AG09319 (cell line): ENCODE results near the gene SH2B2.
"Not testable (repeated sequence)": the region's sequence is repeated elsewhere in the genome, so short reads cannot be mapped to it uniquely, and the experiment has no call there.

Experiments
- DNase-seq: peaks from one replicate; pipeline ENCODE4 v3.0.0-alpha.2; 2010; ENCODE audit warnings: low read depth; ENCODE audit errors: extremely low read depth
- TF ChIP-seq, protein P1 (sequence below): IDR thresholded peaks from 2 replicates; pipeline ENCODE4 v1.5.1; 2011; ENCODE audit warnings: low read depth, mild to moderate bottlenecking, inconsistent platforms, low read length, moderate library complexity

Gene SH2B2

DNA sequence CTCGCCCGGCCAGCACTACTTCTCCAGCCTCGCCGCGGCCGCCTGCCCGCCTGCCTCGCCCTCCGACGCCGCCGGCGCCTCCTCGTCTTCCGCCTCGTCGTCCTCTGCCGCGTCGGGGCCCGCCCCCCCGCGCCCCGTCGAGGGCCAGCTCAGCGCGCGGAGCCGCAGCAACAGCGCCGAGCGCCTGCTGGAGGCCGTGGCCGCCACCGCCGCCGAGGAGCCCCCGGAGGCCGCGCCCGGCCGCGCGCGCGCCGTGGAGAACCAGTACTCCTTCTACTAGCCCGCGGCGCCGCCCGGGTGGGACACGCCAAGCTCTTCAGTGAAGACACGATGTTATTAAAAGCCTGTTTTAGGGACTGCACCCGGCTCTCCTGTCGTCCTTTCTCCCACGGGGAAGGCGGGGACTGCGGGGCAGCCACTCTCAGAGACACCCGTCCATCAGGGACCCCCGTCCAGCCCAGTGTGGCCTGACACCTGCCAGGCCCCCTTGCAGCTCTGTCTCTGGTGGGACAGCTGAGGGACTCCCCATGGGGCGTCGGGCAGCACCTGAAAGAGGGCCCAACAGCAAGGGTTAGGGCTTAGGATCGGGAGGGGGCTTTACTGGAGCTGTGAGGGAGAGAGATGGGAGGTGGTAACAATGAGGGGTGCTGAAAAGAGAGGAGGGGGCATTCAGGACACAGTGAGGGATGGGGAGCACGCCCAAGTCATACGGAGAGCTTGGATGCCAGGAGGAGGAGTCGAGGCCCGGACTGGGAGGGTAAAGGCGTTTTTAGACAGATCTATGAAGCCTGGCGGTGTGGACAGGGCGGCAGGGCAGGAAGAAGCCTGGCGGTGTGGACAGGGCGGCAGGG lies 34.9 kb downstream of the SH2B2 start:
- TF ChIP-seq, protein P1, sequence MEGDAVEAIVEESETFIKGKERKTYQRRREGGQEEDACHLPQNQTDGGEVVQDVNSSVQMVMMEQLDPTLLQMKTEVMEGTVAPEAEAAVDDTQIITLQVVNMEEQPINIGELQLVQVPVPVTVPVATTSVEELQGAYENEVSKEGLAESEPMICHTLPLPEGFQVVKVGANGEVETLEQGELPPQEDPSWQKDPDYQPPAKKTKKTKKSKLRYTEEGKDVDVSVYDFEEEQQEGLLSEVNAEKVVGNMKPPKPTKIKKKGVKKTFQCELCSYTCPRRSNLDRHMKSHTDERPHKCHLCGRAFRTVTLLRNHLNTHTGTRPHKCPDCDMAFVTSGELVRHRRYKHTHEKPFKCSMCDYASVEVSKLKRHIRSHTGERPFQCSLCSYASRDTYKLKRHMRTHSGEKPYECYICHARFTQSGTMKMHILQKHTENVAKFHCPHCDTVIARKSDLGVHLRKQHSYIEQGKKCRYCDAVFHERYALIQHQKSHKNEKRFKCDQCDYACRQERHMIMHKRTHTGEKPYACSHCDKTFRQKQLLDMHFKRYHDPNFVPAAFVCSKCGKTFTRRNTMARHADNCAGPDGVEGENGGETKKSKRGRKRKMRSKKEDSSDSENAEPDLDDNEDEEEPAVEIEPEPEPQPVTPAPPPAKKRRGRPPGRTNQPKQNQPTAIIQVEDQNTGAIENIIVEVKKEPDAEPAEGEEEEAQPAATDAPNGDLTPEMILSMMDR = no peak
- DNase-seq = no peak

DNA sequence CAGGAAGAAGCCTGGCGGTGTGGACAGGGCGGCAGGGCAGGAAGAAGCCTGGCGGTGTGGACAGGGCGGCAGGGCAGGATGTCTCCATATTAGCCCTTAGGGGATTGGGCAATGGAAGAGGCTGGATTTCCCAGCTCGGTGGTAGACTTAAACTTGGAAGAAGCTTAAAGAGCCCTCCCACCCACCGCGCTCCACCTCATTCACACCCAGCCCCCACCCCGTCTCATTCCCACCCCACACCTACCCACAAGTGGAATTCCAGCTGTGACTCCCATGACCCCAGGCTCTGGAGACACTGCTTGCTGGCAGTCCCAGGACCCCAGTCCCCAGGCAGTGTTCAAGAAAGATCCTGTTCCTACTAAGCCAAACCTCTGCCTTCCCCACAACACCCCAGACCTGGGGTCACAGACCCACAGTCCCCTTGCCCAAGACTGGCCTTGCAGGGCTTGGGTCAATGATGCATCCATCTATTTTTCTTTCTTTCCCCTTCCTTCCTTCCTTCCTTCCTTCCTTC lies 35.6 kb downstream of the SH2B2 start:
- DNase-seq = no peak
- TF ChIP-seq, protein P1 = no peak

DNA sequence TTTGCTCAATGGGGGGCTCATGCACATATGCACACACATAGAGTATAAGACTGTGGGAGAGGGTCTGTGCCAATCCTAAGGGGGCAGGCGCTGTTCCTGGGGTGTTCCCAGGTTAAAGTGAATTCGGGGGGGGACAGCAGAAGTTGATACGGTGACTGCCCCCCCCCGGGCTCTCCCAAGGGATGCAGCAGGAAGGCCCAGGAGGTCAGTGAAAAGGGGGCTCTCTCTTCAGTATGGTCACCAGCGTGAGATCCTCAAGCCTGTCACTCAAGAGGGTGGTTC lies 37.2 kb downstream of the SH2B2 start:
- TF ChIP-seq, protein P1 = no peak
- no peak for DNase-seq

DNA sequence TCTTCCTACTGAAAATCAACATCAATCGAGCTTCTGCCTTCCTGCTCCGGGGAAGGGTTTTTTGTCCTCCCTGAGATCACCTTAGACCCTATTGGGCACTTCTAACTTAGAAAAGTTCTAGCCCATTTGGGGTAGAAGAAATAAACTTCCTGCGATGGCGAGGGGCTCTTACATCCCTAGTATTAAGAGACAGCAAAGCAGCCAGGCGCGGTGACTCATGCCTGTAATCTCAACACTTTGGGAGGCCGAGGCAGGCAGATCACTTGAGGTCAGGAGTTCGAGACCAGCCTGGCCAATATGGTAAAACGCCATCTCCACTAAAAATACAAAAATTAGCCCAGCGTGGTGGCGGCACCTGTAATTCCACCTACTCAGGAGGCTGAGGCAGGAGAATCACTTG lies 38.4 kb downstream of the SH2B2 start:
- DNase-seq = not testable (repeated sequence)

DNA sequence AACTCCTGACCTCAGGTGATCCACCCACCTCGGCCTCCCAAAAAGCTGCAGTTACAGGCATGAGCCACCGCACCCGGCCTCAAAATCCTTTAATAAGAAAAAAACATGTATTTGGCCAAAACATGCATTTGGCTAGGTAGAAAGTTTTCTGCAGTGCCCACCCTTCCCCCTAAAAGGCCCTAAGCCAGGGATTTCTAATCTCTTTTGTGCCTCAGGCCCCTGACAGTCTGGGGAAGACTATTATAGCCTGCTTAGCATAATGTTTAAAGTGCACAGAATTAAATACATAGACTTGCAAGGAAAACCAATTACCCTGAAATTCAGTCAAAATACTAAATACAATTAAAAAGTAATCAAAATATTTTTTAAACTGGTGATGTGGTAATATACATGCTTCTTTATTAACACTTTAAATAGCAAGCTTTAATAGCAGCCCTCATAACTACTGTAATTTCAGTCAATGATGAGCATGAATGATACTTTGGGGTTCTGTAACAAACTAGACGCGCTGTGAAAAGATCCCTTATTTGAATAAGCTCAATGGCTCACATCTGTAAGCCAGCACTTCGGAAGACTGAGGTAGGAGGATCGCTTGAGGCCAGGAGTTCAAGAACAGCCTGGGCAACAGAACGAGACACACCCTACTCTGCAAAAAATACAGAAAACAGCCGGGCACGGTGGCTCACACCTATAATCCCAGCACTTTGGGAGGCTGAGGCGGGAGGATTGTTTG lies 39.7 kb downstream of the SH2B2 start:
- DNase-seq = no peak
- TF ChIP-seq, protein P1 = no peak

DNA sequence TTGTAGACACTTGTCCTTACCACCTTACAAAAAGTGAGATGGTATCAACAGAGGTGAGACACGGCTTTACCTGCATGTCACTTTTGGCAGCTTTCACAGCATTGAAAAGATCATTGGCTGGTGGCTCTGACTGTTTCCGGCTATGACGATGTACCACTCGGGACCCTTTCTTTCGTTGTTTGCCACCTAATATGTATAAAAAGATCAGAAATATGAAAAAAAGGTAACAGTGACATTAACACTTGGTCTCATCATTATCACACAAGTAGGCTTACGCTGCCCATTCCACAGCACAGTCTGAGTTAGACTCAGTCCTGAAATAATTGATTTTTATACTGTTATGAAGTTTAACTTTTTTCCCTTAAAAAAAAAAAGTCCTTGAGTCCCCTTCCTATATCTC lies 40.5 kb downstream of the SH2B2 start:
- not testable (repeated sequence) for DNase-seq

DNA sequence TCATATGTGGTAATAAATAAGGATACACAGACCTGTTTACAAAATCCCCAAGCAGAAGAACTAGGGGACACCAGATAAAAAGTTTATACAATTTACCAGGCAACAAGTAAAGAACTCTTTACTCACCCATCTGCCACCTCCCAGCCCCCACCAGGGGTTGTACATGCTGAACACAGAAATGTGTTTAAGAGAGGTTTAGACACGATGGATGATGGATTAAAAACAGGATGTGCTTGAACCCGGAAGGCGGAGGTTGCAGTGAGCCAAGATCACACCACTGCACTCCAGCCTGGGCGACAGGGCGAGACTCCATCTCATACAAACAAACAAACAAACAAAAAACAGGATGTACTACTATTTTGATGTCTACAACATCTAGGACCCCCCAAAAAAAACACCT lies 42.2 kb downstream of the SH2B2 start:
- DNase-seq = not testable (repeated sequence)

DNA sequence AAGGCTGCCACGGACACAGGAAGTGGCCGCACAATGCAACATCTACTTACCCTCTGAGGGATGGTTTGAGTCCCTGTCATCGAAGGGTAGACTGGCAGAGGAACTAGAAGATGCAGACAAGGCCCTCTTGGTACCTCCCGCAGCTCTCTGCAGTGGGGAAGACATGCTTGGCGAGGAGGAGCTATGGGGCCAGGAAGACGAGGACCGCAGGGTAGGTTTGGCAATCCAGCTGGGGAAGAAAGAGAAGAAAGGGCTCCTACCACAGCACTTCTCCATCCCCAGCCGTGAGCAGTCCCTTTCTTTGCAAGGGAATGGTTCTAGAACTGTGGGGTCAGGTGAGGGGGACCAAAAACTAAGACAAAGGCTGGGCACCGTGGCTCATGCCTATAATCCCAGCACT lies 42.7 kb downstream of the SH2B2 start:
- DNase-seq = not testable (repeated sequence)

DNA sequence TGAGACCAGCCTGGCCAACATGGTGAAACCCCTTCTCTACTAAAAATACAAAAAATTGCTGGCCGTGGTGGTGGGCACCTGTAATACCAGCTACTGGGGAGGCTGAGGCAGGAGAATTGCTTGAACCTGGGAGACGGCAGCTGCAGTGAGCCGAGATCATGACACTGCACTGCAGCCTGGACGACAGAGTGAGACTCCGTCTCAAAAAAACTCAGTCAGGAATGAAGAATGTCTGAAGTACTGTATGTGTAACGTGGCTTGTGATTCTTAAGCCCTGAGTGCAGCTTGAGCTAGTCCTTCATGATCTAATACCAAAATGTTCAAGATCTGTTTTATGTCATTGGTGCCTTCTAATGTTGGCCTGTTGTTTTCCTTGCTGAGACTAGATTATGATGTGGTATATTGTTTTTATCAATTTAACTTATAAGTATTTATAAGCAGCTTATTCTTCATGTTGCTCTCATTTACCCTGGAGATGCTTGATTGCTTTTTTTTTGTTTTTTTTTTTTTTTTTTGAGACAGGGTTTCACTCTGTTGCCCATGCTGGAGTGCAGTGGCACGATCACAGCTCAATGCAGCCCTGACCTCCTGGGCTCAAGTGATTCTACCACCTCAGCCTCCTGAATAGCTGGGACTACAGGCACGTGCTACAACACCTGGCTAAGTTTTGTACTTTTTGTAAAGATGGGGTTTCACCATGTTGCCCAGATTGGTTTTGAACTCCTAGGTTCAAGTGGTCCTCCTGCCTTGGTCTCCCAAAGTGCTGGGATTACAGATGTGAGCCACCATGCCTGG lies 44.2 kb downstream of the SH2B2 start:
- not testable (repeated sequence) for DNase-seq

DNA sequence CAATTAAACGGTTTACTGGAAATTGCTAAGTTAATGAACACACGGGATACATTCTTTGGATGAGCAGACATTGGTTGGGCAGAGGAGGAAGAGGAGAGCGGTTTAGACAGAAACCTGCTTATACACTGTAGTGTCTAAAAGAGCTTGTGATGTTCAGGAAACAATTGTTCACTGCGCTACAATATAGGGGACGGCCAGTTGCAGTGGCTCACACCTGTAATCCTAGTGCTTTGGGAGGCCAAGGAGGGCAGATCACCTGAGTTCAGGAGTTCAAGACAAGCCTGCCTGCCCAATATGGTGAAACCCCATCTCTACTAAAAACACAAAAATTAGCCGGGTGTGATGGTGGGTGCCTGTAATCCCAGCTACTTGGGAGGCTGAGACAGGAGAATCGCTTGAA lies 48.9 kb downstream of the SH2B2 start:
- not testable (repeated sequence) for DNase-seq

DNA sequence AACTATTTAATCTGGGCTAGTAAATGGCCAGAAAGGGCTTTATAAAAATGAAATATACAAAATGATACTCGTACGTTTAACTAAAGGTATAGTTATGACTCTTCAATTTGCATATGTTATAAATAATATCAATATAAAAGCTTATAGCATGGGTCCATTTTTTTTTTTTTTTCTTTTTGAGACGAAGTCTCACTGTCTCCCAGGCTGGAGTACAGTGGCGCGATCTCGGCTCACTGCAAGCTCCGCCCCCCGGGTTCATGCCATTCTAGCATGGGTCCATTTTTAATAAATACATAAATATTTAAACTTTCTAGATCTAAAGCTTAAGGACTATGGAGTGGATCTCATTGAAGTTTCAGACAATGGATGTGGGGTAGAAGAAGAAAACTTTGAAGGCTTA lies 50.3 kb downstream of the SH2B2 start:
- not testable (repeated sequence) for DNase-seq

DNA sequence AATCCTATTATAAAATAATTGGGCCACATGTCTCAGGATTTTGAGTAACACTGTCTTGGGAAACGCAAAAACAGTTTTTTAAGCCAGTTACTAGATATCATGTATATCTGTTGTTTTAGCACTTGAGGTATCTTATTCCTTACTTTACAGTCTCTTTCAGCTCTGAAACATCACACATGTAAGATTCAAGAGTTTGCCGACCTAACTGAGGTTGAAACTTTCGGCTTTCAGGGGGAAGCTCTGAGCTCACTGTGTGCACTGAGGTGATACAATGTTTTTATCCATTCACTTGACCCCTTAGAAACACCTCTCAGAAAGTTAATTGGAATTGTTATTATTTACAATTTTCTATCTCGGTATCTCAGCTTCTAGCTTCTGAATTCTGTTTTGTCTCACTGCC lies 50.8 kb downstream of the SH2B2 start:
- DNase-seq = not testable (repeated sequence)

DNA sequence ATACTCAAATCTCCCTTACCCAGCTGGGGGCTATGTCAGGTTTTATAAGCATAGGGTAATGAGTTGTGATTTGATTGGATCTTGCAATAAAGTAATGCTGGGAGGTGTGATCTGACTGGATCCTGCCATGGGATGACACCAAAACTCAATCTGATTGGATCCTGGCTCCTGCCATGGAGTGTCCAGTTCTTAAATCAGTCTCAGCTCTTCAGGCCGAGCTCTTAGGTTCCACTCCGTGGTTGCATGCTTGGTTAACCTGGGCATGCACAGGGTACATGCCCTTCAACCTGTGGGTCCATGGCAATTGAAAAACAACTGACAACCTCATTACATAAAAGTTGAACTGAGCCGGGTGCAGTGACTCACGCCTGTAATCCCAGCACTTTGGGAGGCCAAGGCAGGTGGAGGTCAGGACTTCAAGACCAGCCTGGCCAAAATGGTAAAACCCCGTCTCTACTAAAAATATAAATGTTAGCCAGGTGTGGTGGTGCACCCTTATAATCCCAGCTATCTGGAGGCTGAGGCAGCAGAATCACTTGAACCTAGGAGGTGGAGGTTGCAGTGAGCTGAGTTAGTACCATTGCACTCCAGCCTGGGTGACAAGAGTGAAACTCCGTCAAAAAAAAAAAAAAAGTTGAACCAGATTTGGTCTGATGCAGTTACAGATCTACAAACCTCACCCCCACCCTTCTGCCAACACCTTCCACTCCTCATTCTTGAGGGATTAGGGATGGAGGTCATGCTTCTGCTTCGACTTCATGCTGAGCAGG lies 54.1 kb downstream of the SH2B2 start:
- not testable (repeated sequence) for DNase-seq

DNA sequence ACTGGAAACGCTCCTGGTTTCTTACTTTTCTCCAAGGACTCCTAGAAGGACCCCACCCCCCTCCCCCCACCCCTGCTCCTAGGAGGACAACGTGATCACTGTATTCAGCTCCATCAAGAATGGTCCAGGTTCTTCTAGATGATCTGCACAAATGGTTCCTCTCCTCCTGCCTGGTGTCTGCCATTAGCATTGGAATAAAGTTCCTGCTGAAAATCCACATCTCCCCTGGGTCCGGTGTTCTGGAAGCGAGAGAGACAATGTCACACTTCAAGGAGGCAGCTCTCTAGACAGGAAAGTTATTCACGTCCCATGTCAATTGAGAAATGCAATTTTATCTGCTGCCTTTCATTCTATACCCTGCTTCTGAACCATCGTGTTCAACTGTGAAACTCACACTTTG lies 60.3 kb downstream of the SH2B2 start:
- DNase-seq = not testable (repeated sequence)
